IMR-90 (cell line): Measurements from ENCODE around the gene ORAI3. TPM values are rescaled to one million over a fixed set of nuclear protein-coding genes. Genes with fewer than 3 reads are reported as not detected.

Source experiments
- MAZ ChIP-seq: IDR thresholded peaks from 2 replicates; pipeline ENCODE4 v1.6.1; 2012; ENCODE audit warnings: low read depth, mild to moderate bottlenecking, low read length, improper control_type of control experiment, moderate library complexity, borderline replicate concordance
- polyA plus RNA-seq, 3 experiments: library from polyadenylated mRNA; depleted of rRNA; stranded (reverse); fragments of >200 nt; gene quantifications; 2 replicates each; pipeline ENCODE4 v1.2.3, GENCODE V29; 2012; ENCODE audit warnings: low replicate concordance in 1 of 3
- total RNA-seq: library from RNA; depleted of rRNA; stranded (reverse); fragments of >200 nt; gene quantifications from 2 replicates; pipeline ENCODE4 v1.2.3, GENCODE V29; 2012
- TF ChIP-seq, protein P1 (sequence below): conservative IDR thresholded peaks from 2 replicates; pipeline ENCODE4 v1.5.1; 2012; ENCODE audit warnings: mild to moderate bottlenecking, low read depth, low read length, improper control_type of control experiment

The ORAI3 gene
- total and polyA plus RNA-seq, 2 of the 4 experiments (the other 2 are of a cell fraction), result 6.8 to 16.9 TPM

- TF ChIP-seq, protein P1, sequence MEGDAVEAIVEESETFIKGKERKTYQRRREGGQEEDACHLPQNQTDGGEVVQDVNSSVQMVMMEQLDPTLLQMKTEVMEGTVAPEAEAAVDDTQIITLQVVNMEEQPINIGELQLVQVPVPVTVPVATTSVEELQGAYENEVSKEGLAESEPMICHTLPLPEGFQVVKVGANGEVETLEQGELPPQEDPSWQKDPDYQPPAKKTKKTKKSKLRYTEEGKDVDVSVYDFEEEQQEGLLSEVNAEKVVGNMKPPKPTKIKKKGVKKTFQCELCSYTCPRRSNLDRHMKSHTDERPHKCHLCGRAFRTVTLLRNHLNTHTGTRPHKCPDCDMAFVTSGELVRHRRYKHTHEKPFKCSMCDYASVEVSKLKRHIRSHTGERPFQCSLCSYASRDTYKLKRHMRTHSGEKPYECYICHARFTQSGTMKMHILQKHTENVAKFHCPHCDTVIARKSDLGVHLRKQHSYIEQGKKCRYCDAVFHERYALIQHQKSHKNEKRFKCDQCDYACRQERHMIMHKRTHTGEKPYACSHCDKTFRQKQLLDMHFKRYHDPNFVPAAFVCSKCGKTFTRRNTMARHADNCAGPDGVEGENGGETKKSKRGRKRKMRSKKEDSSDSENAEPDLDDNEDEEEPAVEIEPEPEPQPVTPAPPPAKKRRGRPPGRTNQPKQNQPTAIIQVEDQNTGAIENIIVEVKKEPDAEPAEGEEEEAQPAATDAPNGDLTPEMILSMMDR, result peak; percentile 91
- peak; percentile 94 for TF ChIP-seq MAZ
Measured at GRCh38 chr16:30984669-30985400, 36.0 kb downstream of the ORAI3 start, which contains the start of gene HSD3B7 (continued).
